Uterus (tissue), 2 donors: ENCODE measurements around the gene CHRD.

ENCODE experiments used
- POLR2A ChIP-seq, 2 donors: fragments of 450-650 bp; IDR thresholded peaks; one replicate each; pipeline ENCODE4 v1.6.1; 2016; ENCODE audit warnings: antibody characterized with exemption in 2 of 2, mild to moderate bottlenecking in 1 of 2, moderate library complexity in 1 of 2
- TF ChIP-seq, protein P1 (sequence below), 4 experiments: fragments of 200-600 bp in 2 of 4; fragments of 450-650 bp in 2 of 4; sonication (generic) in 2 of 4; IDR thresholded peaks; one replicate each; pipeline ENCODE4 v1.5.1; 2016 to 2019; ENCODE audit warnings: antibody characterized with exemption in 4 of 4, mild to moderate bottlenecking in 2 of 4, moderate library complexity in 1 of 4

DNA sequence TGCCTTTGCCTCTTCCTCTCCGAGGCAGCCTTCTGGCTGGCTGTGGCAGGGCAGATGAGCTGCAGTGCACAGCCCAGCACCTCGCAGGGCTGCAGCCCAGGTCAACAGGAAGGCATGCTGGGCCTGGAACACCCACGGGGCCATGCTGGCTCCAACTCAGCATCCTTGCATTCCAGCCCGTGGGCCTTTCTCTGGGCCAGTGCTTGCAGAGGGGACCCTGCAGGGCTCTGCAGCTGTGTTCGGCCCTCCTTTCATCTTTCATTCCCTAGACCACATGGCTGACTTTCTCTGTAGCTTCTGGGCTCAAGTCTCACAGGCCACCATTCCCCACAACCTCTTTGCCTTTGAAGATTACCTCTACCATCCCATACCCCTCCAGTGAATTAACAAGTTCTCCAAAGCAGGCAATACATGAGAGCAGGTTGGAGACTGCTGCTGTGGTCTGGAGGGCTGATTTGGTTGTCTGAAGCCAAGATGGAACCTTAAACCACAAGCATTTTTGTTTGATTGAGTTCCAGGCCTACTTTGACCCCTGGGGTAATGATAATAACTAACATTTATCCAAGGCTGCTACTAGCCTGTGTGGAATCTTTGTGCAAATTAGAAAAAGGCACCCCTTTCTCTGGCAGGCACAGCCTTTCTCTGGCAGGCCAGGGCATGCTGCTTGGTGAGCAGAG, 36.5 kb upstream of the CHRD start:
- TF ChIP-seq, protein P1, sequence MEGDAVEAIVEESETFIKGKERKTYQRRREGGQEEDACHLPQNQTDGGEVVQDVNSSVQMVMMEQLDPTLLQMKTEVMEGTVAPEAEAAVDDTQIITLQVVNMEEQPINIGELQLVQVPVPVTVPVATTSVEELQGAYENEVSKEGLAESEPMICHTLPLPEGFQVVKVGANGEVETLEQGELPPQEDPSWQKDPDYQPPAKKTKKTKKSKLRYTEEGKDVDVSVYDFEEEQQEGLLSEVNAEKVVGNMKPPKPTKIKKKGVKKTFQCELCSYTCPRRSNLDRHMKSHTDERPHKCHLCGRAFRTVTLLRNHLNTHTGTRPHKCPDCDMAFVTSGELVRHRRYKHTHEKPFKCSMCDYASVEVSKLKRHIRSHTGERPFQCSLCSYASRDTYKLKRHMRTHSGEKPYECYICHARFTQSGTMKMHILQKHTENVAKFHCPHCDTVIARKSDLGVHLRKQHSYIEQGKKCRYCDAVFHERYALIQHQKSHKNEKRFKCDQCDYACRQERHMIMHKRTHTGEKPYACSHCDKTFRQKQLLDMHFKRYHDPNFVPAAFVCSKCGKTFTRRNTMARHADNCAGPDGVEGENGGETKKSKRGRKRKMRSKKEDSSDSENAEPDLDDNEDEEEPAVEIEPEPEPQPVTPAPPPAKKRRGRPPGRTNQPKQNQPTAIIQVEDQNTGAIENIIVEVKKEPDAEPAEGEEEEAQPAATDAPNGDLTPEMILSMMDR (IDR thresholded peaks at IDR 0.05), result no peak
- no peak for TF ChIP-seq POLR2A (IDR thresholded peaks at IDR 0.05)
